Testis (tissue), 3 donors: ENCODE data around the gene NFE2L1. TPM values are rescaled to one million over a fixed set of nuclear protein-coding genes. Genes with fewer than 3 reads are reported as not detected.
"Not testable (repeated sequence)": the region's sequence is repeated elsewhere in the genome, so short reads cannot be mapped to it uniquely, and the experiment has no call there.

Experiments
- DNase-seq: peaks from one replicate; pipeline ENCODE4 v3.0.0-alpha.2; 2019
- H3K27ac ChIP-seq, 2 donors: fragments of 200-600 bp; sonication (generic); one replicate each; pipeline ENCODE4 v1.5.1; 2019
- H3K27me3 ChIP-seq: fragments of 200-600 bp; sonication (generic); one replicate; pipeline ENCODE4 v1.5.1; 2019
- H3K36me3 ChIP-seq: fragments of 200-600 bp; sonication (generic); one replicate; pipeline ENCODE4 v1.5.1; 2017; ENCODE audit warnings: low read depth; ENCODE audit errors: missing control alignments
- H3K4me1 ChIP-seq: fragments of 200-600 bp; sonication (generic); one replicate; pipeline ENCODE4 v1.5.1; 2019
- H3K4me3 ChIP-seq, 2 donors: fragments of 200-600 bp; sonication (generic); one replicate each; pipeline ENCODE4 v1.5.1; 2017 to 2019
- H3K9me3 ChIP-seq: fragments of 200-600 bp; sonication (generic); one replicate; pipeline ENCODE4 v1.5.1; 2017
- CTCF ChIP-seq, 3 experiments: fragments of 450-650 bp in 2 of 3; fragments of 200-600 bp in 1 of 3; sonication (generic) in 1 of 3; IDR thresholded peaks; one replicate each; pipeline ENCODE4 v1.5.1; 2016 to 2019; ENCODE audit warnings: antibody characterized with exemption in 3 of 3, mild to moderate bottlenecking in 2 of 3, moderate library complexity in 1 of 3
- POLR2A ChIP-seq: fragments of 450-650 bp; IDR thresholded peaks from one replicate; pipeline ENCODE4 v1.6.1; 2017; ENCODE audit warnings: antibody characterized with exemption, mild to moderate bottlenecking, moderate library complexity
- WGBS, 2 donors: methylation state at CpG; one replicate each; pipeline ENCODE4 v1.1.5; 2018; 5-methylcytosine and 5-hydroxymethylcytosine counted together
- intact Hi-C: fragments of 100-400 bp; cut with DNase I; formaldehyde crosslinking; loops from one replicate; pipeline ENCODE4 v1.15.1; 2023; ENCODE audit warnings: low total_unique reads
- polyA plus RNA-seq: library from polyadenylated mRNA; stranded (reverse); fragments of 350-450 nt; fragmentation: Illumina TruSeq; extraction: RNeasy Lipid Tissue Mini Kit (QIAGEN cat#74804); gene quantifications from one replicate; pipeline ENCODE4 v1.2.3, GENCODE V29; 2014; ENCODE audit warnings: low read depth, low replicate concordance; ENCODE audit not compliant: insufficient read depth
- total RNA-seq, 2 donors: library from RNA; depleted of rRNA; stranded (reverse); fragments of >200 nt; gene quantifications; one replicate each; pipeline ENCODE4 v1.2.3, GENCODE V29; 2016

NFE2L1 gene
- total and polyA plus RNA-seq, 3 donors from 2014 or later = 180 to 199 (median 193) TPM

- H3K27me3 ChIP-seq = no peaks in the 10 kb centered on the region
- H3K4me1 ChIP-seq = peaks cover 4% of the 10 kb centered on the region
- no peak overlapping the region for H3K27ac ChIP-seq
- no peaks in the 10 kb centered on the region for H3K9me3 ChIP-seq
- WGBS, 2 donors = 73 to 78% methylated on average over 3 of the region's 3 CpGs
- intact Hi-C loops = no loop called here
- TF ChIP-seq CTCF (IDR thresholded peaks at IDR 0.05) (peak in 1 of 3 experiments; percentile 33), POLR2A (no peak)
- no peaks in the 10 kb centered on the region for H3K36me3 ChIP-seq
- H3K4me3 ChIP-seq = no peak overlapping the region
- DNase-seq = no peak
Measured at GRCh38 chr17:48068491-48068961, 20.4 kb downstream of the NFE2L1 start.

- TF ChIP-seq CTCF (IDR thresholded peaks at IDR 0.05) (no peak), POLR2A (no peak)
- H3K36me3 ChIP-seq = no peaks in the 10 kb centered on the region
- H3K27ac ChIP-seq = no peak overlapping the region
- WGBS, 2 donors = 38 to 54% methylated on average over 2 of the region's 2 CpGs
- no peak for DNase-seq
- H3K27me3 ChIP-seq = no peaks in the 10 kb centered on the region
- intact Hi-C loops = loop anchor here (5.0 kb wide), 1 partner anchor 33 kb away; the partner anchor contains the start of gene COPZ2
- H3K9me3 ChIP-seq = no peaks in the 10 kb centered on the region
- peaks cover 3% of the 10 kb centered on the region for H3K4me1 ChIP-seq
- no peak overlapping the region for H3K4me3 ChIP-seq
Measured at GRCh38 chr17:48070195-48070594, 22.0 kb downstream of the NFE2L1 start.

- H3K4me1 ChIP-seq = peaks cover 3% of the 10 kb centered on the region
- WGBS, 2 donors = 70 to 82% methylated on average over 2 of the region's 2 CpGs
- no peaks in the 10 kb centered on the region for H3K9me3 ChIP-seq
- DNase-seq = no peak
- no peaks in the 10 kb centered on the region for H3K27me3 ChIP-seq
- H3K27ac ChIP-seq = no peak overlapping the region
- peaks cover 3% of the 10 kb centered on the region for H3K36me3 ChIP-seq
- intact Hi-C loops = loop anchor here (5.0 kb wide), 1 partner anchor 34 kb away; the partner anchor contains the start of gene COPZ2
- H3K4me3 ChIP-seq = no peak overlapping the region
- TF ChIP-seq CTCF (IDR thresholded peaks at IDR 0.05) (no peak), POLR2A (no peak)
Measured at GRCh38 chr17:48071654-48072053, 23.5 kb downstream of the NFE2L1 start.

GRCh38 chr17:48072811-48073210, 24.7 kb downstream of the NFE2L1 start:
- H3K4me3 ChIP-seq, H3K27ac ChIP-seq, H3K9me3 ChIP-seq, H3K27me3 ChIP-seq, DNase-seq, H3K36me3 ChIP-seq, H3K4me1 ChIP-seq: not testable (repeated sequence)
- 94 to 96% methylated on average over 9 of the region's 9 CpGs for WGBS, 2 donors
- intact Hi-C loops = loop anchor here (5.0 kb wide), 1 partner anchor 36 kb away; the partner anchor contains the start of gene COPZ2

- H3K27ac ChIP-seq, H3K9me3 ChIP-seq, H3K27me3 ChIP-seq, DNase-seq, H3K4me1 ChIP-seq, H3K36me3 ChIP-seq, H3K4me3 ChIP-seq: not testable (repeated sequence)
- WGBS, 2 donors = 88 to 94% methylated on average over 5 of the region's 5 CpGs
- intact Hi-C loops = loop anchor here (5.0 kb wide), 1 partner anchor 36 kb away; the partner anchor contains the start of gene COPZ2
Measured at GRCh38 chr17:48073566-48074094, 25.5 kb downstream of the NFE2L1 start.
